NK-92 (cell line): Measurements from ENCODE around the gene DNAH3.
"Not testable (repeated sequence)": the region's sequence is repeated elsewhere in the genome, so short reads cannot be mapped to it uniquely, and the experiment has no call there.

Source experiments
- DNase-seq: peaks from one replicate; lab custom pipeline; 2025; ENCODE audit not compliant: unreplicated experiment; lab: John Stamatoyannopoulos, UW

Gene DNAH3

DNA sequence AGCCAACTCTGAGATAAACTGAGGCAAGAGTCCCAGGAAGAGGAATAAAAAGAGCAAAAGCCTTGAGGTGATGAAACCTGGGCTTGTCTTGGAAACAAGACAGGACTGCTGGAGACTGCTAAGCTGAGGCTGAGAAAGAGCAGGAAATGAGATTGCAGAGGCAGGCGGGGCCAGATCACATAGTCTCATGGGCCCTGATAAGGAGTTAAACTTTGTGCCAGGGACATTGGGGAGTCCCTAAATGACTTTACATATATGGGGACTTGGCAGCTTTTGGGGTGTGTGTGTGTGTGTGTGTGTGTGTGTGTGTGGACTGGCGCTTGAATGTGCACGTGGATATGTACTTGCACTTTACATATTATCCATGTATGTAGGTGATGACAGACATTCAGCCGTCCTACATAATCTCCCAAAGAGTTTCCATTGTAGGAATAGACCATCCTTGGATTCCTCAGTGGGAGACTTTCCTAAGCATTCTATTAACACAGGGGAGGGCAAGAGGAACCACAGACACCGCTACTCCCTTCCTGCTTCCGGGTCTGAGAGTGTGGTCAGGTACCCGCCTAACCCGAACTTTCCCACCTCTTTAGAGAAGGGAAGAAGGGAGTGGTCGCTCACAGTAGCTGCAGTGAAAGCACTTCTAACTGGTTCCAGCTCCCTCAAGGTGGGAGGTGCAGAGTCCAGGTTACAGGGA is 127.0 kb downstream of the DNAH3 start:
- DNase-seq, result no peak

GRCh38 chr16:21021316-21021715 is 129.3 kb downstream of the DNAH3 start:
- DNase-seq, result no peak

- DNase-seq, result no peak
These were observed 140.8 kb downstream of the DNAH3 start for GRCh38 chr16:21009815-21010214.

GRCh38 chr16:21005008-21005407 is 145.6 kb downstream of the DNAH3 start:
- no peak for DNase-seq

DNA sequence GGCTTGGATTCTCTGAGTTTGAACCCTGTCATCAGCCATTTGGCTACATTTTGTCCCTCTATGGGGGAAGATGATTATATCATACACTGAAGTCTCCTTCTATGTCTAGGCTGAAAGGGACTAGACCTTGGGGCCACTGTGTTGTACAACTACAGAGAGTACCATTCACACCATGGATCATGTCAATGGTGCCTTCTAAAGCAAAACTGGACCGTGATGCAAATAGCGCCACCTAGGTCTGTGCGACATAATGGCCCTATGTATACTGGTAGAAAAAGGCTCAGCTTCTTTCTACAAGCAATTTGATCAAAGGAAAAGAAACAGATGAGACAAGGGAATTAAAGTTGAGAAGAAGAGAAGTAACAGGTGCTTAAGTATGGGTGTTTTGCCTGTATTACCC is 149.4 kb downstream of the DNAH3 start:
- DNase-seq, result no peak

DNA sequence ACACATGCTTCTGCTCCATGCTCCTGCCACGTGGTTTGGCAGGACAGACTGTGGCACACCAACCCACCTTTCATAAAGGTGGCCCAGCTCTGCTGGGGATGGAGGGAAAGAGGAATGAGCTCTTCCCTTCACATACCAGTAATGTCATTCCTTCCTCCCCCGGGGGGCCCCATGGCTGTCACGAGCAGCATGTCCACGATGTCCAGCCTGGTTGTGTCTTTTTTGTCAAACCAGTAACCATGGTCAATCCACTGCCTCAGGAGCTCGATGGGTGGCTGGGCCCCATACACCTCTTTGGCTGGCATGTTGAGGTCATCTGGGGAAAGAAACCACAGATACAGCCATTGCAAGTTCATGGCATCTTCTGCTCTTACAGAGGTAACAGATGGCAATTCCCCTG is 153.5 kb downstream of the DNAH3 start:
- DNase-seq, result no peak

DNA sequence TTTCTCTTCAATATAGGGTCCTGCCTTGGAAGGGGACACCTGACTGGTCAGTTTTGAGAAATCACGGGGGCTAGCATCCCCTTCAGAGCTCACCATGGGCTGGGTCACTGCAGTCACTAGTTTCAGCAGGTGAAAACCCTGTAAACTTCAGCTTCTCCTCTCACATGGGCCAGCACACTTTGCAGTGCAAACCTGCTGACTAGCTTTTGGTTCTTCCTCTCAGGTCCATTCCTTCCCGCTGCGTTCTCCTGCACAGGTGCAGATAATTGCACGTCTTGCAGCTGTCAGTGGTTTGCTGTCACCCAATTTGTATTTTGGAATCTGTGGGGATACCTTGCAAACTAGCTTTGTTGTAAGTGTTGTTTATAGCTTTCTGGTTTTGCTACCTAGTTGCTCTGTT is 154.9 kb downstream of the DNAH3 start:
- DNase-seq, result no peak

DNA sequence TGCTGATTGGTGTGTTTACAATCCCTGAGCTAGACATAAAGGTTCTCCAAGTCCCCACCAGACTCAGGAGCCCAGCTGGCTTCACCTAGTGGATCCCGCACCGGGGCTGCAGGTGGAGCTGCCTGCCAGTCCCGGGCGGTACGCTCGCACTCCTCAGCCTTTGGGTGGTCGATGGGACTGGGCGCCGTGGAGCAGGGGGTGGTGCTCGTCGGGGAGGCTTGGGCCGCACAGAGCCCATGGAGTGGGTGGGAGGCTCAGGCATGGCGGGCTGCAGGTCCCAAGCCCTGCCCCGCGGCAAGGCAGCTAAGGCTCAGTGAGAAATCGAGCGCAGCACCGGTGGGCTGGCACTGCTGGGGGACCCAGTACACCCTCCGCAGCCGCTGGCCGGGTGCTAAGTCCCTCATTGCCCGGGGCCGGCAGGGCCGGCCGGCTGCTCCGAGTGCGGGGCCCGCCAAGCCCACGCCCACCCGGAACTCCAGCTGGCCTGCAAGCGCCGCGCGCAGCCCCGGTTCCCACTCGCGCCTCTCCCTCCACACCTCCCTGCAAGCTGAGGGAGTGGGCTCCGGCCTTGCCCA is 161.1 kb downstream of the DNAH3 start:
- DNase-seq, result not testable (repeated sequence)

DNA sequence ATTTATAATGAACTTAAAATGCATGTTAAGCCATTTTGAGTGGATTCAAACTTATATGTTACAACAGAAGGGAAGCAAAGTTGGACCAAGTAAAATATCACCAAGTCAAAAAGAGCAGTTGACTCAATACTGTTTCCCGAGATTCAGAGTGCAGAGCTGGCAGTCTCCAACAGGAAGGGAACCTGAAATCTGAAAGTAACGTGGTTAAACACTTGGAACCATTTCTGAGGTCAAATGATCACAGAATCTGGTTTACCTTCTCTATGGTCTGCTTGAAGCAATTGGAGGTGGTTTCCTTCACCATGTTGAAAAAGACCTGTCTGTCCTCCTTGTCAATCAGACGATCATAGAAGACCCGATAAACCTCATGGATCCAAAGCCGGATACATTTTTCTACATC is 163.6 kb downstream of the DNAH3 start:
- DNase-seq, result no peak

GRCh38 chr16:20984019-20984418 is 166.6 kb downstream of the DNAH3 start:
- DNase-seq, result no peak

DNA sequence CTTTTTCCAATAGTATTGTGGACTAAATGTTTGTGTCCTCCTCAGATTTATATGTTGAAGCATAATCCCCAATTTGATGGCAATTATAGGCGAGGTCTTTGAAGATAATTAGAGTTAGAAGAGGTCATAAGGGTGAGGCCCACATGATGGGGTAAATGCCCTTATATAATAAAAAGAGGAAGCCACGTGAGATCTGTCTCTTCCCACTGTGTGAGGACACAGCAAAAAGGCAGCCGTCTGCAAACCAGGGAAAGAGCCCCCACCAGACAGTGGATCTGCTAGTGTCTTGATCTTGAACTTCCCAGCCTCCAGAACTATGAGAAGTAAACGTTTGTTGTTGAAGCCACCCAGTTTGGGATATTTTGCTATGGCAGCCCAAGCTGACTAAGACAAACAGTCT is 174.1 kb downstream of the DNAH3 start:
- no peak for DNase-seq

DNA sequence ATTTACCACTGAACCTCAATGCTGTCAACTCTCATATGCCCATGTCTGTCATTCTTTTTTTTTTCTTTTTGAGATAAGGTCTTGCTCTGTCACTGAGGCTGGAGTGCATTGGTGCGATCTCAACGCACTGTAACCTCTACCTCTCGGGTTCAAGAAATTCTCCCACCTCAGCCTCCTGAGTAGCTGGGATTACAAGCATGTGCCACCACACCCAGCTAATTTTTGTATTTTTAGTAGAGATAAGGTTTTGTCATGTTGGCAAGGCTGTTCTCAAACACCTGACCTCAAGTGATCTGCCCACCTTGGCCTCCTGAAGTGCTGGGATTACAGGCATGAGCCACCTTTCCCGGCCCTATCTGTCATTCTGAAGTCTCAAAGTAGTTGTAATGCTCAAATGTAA is 177.4 kb downstream of the DNAH3 start:
- not testable (repeated sequence) for DNase-seq

DNA sequence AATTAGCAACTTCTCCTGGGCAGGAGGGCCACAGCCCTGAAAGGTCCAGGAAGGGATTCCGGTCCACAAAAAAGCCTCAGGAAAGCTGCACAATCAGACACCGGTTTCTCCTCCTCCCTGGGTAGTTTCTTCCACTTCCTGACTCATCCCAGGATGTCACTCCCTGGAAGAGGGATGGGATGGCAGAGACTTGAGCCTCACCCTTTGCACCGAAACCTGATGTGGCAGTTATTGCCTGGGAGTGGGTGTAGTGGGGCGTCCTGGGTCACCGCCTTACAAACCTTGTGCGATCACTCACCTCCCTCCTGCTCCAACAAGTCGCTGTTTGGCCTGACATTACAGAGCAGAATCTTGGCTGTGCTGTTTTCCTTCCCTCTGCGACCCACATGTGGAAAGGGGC is 179.2 kb downstream of the DNAH3 start:
- no peak for DNase-seq

DNA sequence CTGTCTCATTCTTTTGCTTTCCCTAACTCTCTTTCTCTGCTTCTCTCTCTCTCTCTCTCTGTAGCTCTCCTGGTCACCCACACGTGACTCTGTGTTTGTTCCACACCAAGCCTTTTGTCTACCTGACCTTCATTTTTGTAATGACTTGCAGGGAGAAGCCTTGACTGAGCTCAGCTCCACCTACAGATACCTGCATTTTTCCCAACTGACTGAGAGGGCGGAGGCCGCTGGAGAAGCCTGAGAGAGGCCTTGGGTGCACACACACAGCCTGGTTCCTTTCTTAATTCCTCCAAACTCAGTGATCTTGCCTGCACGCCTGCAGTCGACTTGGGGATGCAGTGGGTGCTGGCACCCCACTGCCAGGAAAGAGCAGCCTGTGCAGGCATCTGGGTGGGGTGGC is 181.3 kb downstream of the DNAH3 start:
- no peak for DNase-seq

DNA sequence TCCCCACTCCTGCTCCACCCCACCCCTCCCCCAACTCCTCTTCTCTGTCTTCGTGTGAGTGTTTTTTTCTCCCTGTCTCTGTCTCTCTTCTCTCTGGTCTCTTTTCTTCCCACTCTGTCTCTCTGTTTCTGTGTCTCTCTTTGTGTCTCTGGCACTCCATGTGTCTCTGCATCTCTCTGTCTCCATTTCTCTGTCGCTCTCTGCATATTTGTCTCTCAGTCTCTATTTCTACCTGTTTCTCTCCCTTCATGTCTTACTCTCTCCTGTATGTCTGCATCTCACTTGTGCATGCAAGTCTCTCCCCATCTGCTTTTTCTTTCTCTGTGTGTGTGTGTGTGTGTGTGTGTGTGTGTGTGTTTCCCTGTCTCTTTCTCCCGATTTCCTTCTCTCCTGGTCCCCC is 181.9 kb downstream of the DNAH3 start:
- no peak for DNase-seq

DNA sequence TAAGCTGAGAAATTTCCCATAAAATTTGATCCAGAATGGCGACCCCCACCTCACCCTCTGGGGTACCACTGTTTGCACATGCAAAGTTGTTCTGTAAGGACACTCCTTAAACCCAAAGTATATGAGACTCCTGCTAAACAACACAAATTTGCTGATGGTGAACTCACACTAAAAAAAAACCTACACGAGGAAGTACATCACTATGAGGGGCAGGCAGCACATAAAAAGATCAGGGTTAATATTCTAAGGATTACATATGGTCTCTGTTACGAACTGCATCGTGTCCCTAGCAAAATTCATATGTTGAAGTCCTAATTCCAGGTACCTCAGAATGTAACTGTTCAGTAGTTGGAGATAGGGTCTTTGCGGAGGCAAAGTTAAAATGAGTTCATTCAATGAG is 189.7 kb downstream of the DNAH3 start:
- no peak for DNase-seq

DNA sequence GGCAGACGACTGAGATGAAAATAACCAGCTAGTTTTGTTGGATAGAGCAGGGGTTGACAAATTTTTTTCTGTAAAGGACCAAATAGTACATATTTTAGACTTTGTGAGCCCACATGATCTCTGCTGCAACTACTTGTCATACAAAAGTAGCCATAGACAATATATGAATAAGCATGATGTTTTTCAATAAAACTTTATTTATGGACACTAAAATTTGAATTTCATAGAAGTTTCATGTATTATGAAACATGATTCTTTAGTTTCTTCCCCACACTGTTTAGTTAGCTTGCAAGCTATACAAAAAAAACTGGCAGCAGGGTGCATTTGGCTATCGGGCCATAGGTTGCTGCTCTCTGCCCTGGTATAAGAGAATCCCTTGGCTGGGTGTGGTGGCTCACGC is 193.5 kb downstream of the DNAH3 start:
- no peak for DNase-seq

DNA sequence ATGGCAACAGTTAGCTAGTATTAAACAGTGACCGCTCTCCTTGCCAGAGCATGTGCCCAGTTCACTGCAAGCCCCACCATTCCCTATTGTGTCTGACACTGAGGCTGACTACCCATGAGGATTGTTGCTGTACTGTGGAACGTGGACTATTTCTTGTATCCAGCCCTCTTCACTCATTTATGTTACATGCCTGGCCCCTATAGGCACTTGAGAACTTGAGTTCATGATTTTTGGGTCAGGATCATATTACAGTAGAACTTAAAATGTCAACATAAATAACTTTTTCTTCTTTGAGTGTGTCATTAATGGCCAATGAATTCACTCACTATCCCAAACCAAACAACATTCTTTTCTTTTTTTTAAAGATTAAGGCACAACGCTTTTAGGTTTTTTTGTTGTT is 194.3 kb downstream of the DNAH3 start:
- no peak for DNase-seq

GRCh38 chr16:20954574-20954973 is 196.1 kb downstream of the DNAH3 start:
- no peak for DNase-seq

GRCh38 chr16:20952139-20952920 is 198.3 kb downstream of the DNAH3 start:
- DNase-seq, result no peak

DNA sequence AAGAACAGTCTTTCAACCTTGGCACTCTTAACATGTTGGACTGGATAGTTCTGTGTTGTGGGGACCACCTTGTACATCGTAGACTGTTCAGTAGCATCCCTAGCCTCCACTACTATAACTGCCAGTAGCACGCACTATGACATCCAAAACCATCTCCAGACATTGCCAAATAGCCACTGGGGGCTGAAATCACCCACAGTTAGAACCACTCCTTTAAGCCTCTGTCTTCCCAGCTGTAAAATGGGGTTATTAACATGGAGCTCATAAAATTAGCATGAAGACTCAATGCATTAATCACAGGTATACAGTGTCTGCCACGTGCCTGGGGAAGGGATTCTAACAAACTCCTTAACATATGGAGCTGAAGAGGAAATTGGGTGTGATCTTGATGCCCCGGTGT is 200.4 kb downstream of the DNAH3 start:
- no peak for DNase-seq

DNA sequence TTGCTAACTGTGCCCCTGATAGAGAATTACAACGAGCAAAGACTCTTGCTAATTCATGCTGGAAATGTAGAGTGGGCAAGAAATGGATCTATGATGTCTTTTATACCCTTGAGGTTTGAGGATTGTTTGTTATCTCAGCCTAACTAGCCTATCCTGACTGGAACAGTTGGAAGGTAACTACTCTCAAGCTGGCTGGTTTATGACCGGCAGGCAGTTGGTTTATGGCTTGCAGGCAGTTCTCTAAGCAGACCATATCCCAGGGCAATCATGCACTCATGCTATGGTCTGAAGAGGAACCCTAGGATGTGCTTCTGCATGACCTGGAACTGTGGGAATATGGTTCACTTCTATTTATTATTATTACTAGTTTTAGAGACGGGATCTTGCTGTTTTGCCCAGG is 201.0 kb downstream of the DNAH3 start:
- DNase-seq, result no peak
